WTC11 (cell line): ENCODE measurements around the gene SRSF4. TPM values are rescaled to one million over a fixed set of nuclear protein-coding genes. Genes with fewer than 3 reads are reported as not detected.

Source experiments
- ATAC-seq: fragments of 200-7000 bp; cut with Tn5 transposase; 2 replicates; pipeline ENCODE4 v1.10.0; 2021; ENCODE audit warnings: mild to moderate bottlenecking, moderate library complexity
- CTCF ChIA-PET: fragments of 300-600 bp; sonication (Branson Sonifier 250); formaldehyde crosslinking; loops from one replicate; lab custom pipeline; 2021; ENCODE audit warnings: antibody characterized with exemption; lab: Charles Lee
- POLR2A ChIA-PET: fragments of 350-600 bp; sonication (Branson Sonifier 250); formaldehyde crosslinking; loops from one replicate; lab custom pipeline; 2021; ENCODE audit warnings: antibody characterized with exemption; lab: Charles Lee
- DNase-seq: peaks from one replicate; pipeline ENCODE4 v3.0.0; 2021; ENCODE audit warnings: low spot score
- H3K27ac Mint-ChIP-seq: 2 replicates; pipeline ENCODE4 v1.8.0; 2021; ENCODE audit warnings: mixed read lengths
- H3K27me3 Mint-ChIP-seq: 2 replicates; pipeline ENCODE4 v1.8.0; 2021; ENCODE audit warnings: low read depth, mild to moderate bottlenecking, moderate library complexity, mixed read lengths
- H3K36me3 Mint-ChIP-seq: 2 replicates; pipeline ENCODE4 v1.8.0; 2021; ENCODE audit warnings: mixed read lengths
- H3K4me1 Mint-ChIP-seq: 2 replicates; pipeline ENCODE4 v1.8.0; 2022; ENCODE audit warnings: mixed read lengths
- H3K4me3 Mint-ChIP-seq: 2 replicates; pipeline ENCODE4 v1.8.0; 2021; ENCODE audit warnings: mild to moderate bottlenecking, moderate library complexity, mixed read lengths
- H3K9me3 Mint-ChIP-seq: 2 replicates; pipeline ENCODE4 v1.8.0; 2021; ENCODE audit warnings: mixed read lengths
- ARID4B ChIP-seq: sonication (generic); formaldehyde crosslinking; IDR thresholded peaks from 2 replicates; pipeline ENCODE4 v1.8.0; 2023; ENCODE audit warnings: missing genetic modification reagents, mild to moderate bottlenecking, borderline replicate concordance
- CREB1 ChIP-seq: sonication (generic); formaldehyde crosslinking; IDR thresholded peaks from 2 replicates; pipeline ENCODE4 v1.8.0; 2023; ENCODE audit warnings: mild to moderate bottlenecking, missing genetic modification reagents
- CTCF ChIP-seq: fragments of 200-600 bp; IDR thresholded peaks from 2 replicates; pipeline ENCODE4 v1.8.0; 2022; ENCODE audit warnings: antibody characterized with exemption
- GRHL2 ChIP-seq: fragments of 250-450 bp; sonication (Bioruptor Pico); IDR thresholded peaks from 2 replicates; pipeline ENCODE4 v1.8.0; 2022; ENCODE audit warnings: mild to moderate bottlenecking, moderate library complexity; ENCODE audit not compliant: insufficient replicate concordance, severe bottlenecking
- IRF2 ChIP-seq: sonication (generic); formaldehyde crosslinking; IDR thresholded peaks from 2 replicates; pipeline ENCODE4 v1.8.0; 2022; ENCODE audit warnings: low read depth, missing genetic modification reagents, borderline replicate concordance
- NFE2L1 ChIP-seq: sonication (generic); formaldehyde crosslinking; IDR thresholded peaks from 2 replicates; pipeline ENCODE4 v1.8.1; 2023; ENCODE audit warnings: missing genetic modification reagents
- NR3C1 ChIP-seq: sonication (generic); formaldehyde crosslinking; conservative IDR thresholded peaks from 2 replicates; pipeline ENCODE4 v1.8.1; 2023; ENCODE audit warnings: low read depth, mild to moderate bottlenecking, missing genetic modification reagents
- TP53 ChIP-seq: sonication (generic); formaldehyde crosslinking; IDR thresholded peaks from 2 replicates; pipeline ENCODE4 v1.8.1; 2023; ENCODE audit warnings: mild to moderate bottlenecking, missing genetic modification reagents
- ZNF138 ChIP-seq: sonication (generic); formaldehyde crosslinking; conservative IDR thresholded peaks from 2 replicates; pipeline ENCODE4 v1.8.1; 2022; ENCODE audit warnings: mild to moderate bottlenecking, moderate library complexity, missing genetic modification reagents
- ZNF423 ChIP-seq: fragments of 250-450 bp; sonication (Bioruptor Pico); IDR thresholded peaks from 2 replicates; pipeline ENCODE4 v2.1.2; 2022; ENCODE audit warnings: mild to moderate bottlenecking, moderate library complexity
- ZNF512 ChIP-seq: sonication (generic); formaldehyde crosslinking; IDR thresholded peaks from 2 replicates; pipeline ENCODE4 v1.8.1; 2022; ENCODE audit warnings: missing genetic modification reagents, borderline replicate concordance
- ZNF671 ChIP-seq: fragments of 250-450 bp; sonication (Bioruptor Pico); IDR thresholded peaks from 2 replicates; pipeline ENCODE4 v1.8.0; 2021; ENCODE audit warnings: mild to moderate bottlenecking
- total RNA-seq: library from RNA; stranded (reverse); gene quantifications from 3 replicates; pipeline ENCODE4 v1.2.3, GENCODE V29; 2021
- TF ChIP-seq, protein P1 (sequence below): sonication (generic); formaldehyde crosslinking; IDR thresholded peaks from 2 replicates; pipeline ENCODE4 v1.8.1; 2022; ENCODE audit warnings: low read depth, mild to moderate bottlenecking, moderate library complexity, missing genetic modification reagents, borderline replicate concordance
- TF ChIP-seq, protein P2 (sequence below): sonication (generic); formaldehyde crosslinking; IDR thresholded peaks from 2 replicates; pipeline ENCODE4 v1.8.1; 2022; ENCODE audit warnings: mild to moderate bottlenecking, moderate library complexity, missing genetic modification reagents

SRSF4 gene
- total RNA-seq, 1 experiment from 2014 or later = 99.9 TPM

- TF ChIP-seq, protein P1, sequence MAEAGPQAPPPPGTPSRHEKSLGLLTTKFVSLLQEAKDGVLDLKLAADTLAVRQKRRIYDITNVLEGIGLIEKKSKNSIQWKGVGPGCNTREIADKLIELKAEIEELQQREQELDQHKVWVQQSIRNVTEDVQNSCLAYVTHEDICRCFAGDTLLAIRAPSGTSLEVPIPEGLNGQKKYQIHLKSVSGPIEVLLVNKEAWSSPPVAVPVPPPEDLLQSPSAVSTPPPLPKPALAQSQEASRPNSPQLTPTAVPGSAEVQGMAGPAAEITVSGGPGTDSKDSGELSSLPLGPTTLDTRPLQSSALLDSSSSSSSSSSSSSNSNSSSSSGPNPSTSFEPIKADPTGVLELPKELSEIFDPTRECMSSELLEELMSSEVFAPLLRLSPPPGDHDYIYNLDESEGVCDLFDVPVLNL (CRISPR knock-in tag) = no peak
- no peak for TF ChIP-seq ZNF512 (CRISPR knock-in tag)
- TF ChIP-seq GRHL2 (CRISPR knock-in tag) = no peak
These were observed 4.5 kb downstream of the SRSF4 start (continued) for GRCh38 chr1:29177022-29177705.

- Mint-ChIP-seq H3K36me3 (peaks cover 36% of the 10 kb centered on the region), H3K27me3 (no peaks in the 10 kb centered on the region), H3K4me3 (no peak overlapping the region), H3K4me1 (peaks cover 51% of the 10 kb centered on the region), H3K27ac (peak overlapping the region; percentile 53), H3K9me3 (peaks cover 4% of the 10 kb centered on the region)
- CTCF ChIA-PET = no interaction called here
- DNase-seq = no peak
- TF ChIP-seq ARID4B (no peak), ZNF671 (CRISPR knock-in tag) (no peak), IRF2 (CRISPR knock-in tag) (no peak), CTCF (no peak), CREB1 (no peak), ZNF138 (no peak), NR3C1 (no peak), NFE2L1 (CRISPR knock-in tag) (no peak), TP53 (CRISPR knock-in tag) (no peak), ZNF423 (CRISPR knock-in tag) (no peak)
- TF ChIP-seq, protein P2, sequence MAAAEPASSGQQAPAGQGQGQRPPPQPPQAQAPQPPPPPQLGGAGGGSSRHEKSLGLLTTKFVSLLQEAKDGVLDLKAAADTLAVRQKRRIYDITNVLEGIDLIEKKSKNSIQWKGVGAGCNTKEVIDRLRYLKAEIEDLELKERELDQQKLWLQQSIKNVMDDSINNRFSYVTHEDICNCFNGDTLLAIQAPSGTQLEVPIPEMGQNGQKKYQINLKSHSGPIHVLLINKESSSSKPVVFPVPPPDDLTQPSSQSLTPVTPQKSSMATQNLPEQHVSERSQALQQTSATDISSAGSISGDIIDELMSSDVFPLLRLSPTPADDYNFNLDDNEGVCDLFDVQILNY = no peak
- ATAC-seq = no peak
- POLR2A ChIA-PET = no interaction called here
These were observed 5.1 kb downstream of the SRSF4 start for GRCh38 chr1:29176576-29176975.
